Progenitor cell of endocrine pancreas (in vitro differentiated cells): ENCODE results near the gene IQGAP2. TPM values are rescaled to one million over a fixed set of nuclear protein-coding genes. Genes with fewer than 3 reads are reported as not detected.

Experiments used
- DNase-seq: peaks from one replicate; pipeline ENCODE4 v3.0.0; 2021; ENCODE audit warnings: low spot score; ENCODE audit not compliant: unreplicated experiment
- H3K27ac Mint-ChIP-seq: 2 replicates; pipeline ENCODE4 v1.8.0; 2021; ENCODE audit warnings: mild to moderate bottlenecking, moderate library complexity, mixed read lengths
- H3K27me3 Mint-ChIP-seq: 2 replicates; pipeline ENCODE4 v1.8.0; 2021; ENCODE audit warnings: mixed read lengths
- H3K36me3 Mint-ChIP-seq: 2 replicates; pipeline ENCODE4 v1.8.0; 2022; ENCODE audit warnings: mixed read lengths; ENCODE audit not compliant: insufficient read depth
- H3K4me1 Mint-ChIP-seq: 2 replicates; pipeline ENCODE4 v1.8.0; 2021; ENCODE audit warnings: low read depth, mixed read lengths
- H3K4me3 Mint-ChIP-seq: 2 replicates; pipeline ENCODE4 v1.8.0; 2021; ENCODE audit warnings: low read depth, mild to moderate bottlenecking, moderate library complexity, mixed read lengths
- H3K9me3 Mint-ChIP-seq: 2 replicates; pipeline ENCODE4 v1.8.0; 2021; ENCODE audit warnings: low read depth, mixed read lengths
- CTCF ChIP-seq: fragments of 200-600 bp; sonication (generic); IDR thresholded peaks from one replicate; pipeline ENCODE4 v1.5.0; 2021; ENCODE audit warnings: antibody characterized with exemption, mild to moderate bottlenecking; ENCODE audit not compliant: unreplicated experiment
- total RNA-seq: library from RNA; stranded (reverse); gene quantifications from 2 replicates; pipeline ENCODE4 v1.2.1, GENCODE V29; 2021

The IQGAP2 gene
- total RNA-seq, 1 donor from 2014 or later = 16.7 TPM

GRCh38 chr5:76728965-76729364 is 325.9 kb downstream of the IQGAP2 start:
- TF ChIP-seq CTCF = no peak
- no peak overlapping the region for H3K27ac Mint-ChIP-seq
- H3K27me3 Mint-ChIP-seq = no peaks in the 10 kb centered on the region
- DNase-seq = no peak
- H3K36me3 Mint-ChIP-seq = peaks cover 47% of the 10 kb centered on the region
- H3K4me1 Mint-ChIP-seq = no peaks in the 10 kb centered on the region
- no peak overlapping the region for H3K4me3 Mint-ChIP-seq
- H3K9me3 Mint-ChIP-seq = peaks cover 28% of the 10 kb centered on the region

- Mint-ChIP-seq H3K4me1 (no peaks in the 10 kb centered on the region), H3K27ac (no peak overlapping the region), H3K27me3 (no peaks in the 10 kb centered on the region), H3K36me3 (peaks cover 50% of the 10 kb centered on the region), H3K9me3 (peaks cover 28% of the 10 kb centered on the region), H3K4me3 (no peak overlapping the region)
- no peak for DNase-seq
- no peak for TF ChIP-seq CTCF
These were observed 326.5 kb downstream of the IQGAP2 start for GRCh38 chr5:76729373-76730290.

- H3K9me3 Mint-ChIP-seq = peaks cover 23% of the 10 kb centered on the region
- H3K27ac Mint-ChIP-seq = peak overlapping the region; percentile 62
- TF ChIP-seq CTCF = no peak
- H3K4me3 Mint-ChIP-seq = no peak overlapping the region
- no peak for DNase-seq
- no peaks in the 10 kb centered on the region for H3K27me3 Mint-ChIP-seq
- H3K36me3 Mint-ChIP-seq = peaks cover 39% of the 10 kb centered on the region
- H3K4me1 Mint-ChIP-seq = no peaks in the 10 kb centered on the region
These were observed 329.4 kb downstream of the IQGAP2 start for GRCh38 chr5:76732405-76733048.

GRCh38 chr5:76733049-76733417 is 329.9 kb downstream of the IQGAP2 start:
- no peaks in the 10 kb centered on the region for H3K4me1 Mint-ChIP-seq
- no peaks in the 10 kb centered on the region for H3K27me3 Mint-ChIP-seq
- H3K27ac Mint-ChIP-seq = no peak overlapping the region
- no peak for TF ChIP-seq CTCF
- no peak overlapping the region for H3K4me3 Mint-ChIP-seq
- peaks cover 22% of the 10 kb centered on the region for H3K9me3 Mint-ChIP-seq
- no peak for DNase-seq
- peaks cover 39% of the 10 kb centered on the region for H3K36me3 Mint-ChIP-seq

GRCh38 chr5:76735762-76736545 is 332.9 kb downstream of the IQGAP2 start:
- no peak for TF ChIP-seq CTCF
- no peaks in the 10 kb centered on the region for H3K27me3 Mint-ChIP-seq

More at GRCh38 chr5:76735762-76736545, 332.9 kb downstream of the IQGAP2 start:
- no peak for DNase-seq
- H3K27ac Mint-ChIP-seq = no peak overlapping the region
- H3K4me3 Mint-ChIP-seq = no peak overlapping the region
- H3K36me3 Mint-ChIP-seq = peaks cover 15% of the 10 kb centered on the region
- H3K4me1 Mint-ChIP-seq = no peaks in the 10 kb centered on the region
- no peaks in the 10 kb centered on the region for H3K9me3 Mint-ChIP-seq
